Chondrocyte (in vitro differentiated cells): ENCODE results near the gene WNK2. TPM values are rescaled to one million over a fixed set of nuclear protein-coding genes. Genes with fewer than 3 reads are reported as not detected.

Source experiments
- DNase-seq: peaks from one replicate; pipeline ENCODE4 v3.0.0; 2021; ENCODE audit warnings: mixed read lengths, low spot score
- H3K27ac Mint-ChIP-seq: one replicate; pipeline ENCODE4 v1.8.0; 2021; ENCODE audit warnings: mild to moderate bottlenecking, moderate library complexity, mixed read lengths; ENCODE audit not compliant: unreplicated experiment
- H3K27me3 Mint-ChIP-seq: 2 replicates; pipeline ENCODE4 v1.8.0; 2021; ENCODE audit warnings: low read depth, mixed read lengths
- H3K36me3 Mint-ChIP-seq: 2 replicates; pipeline ENCODE4 v1.8.0; 2021; ENCODE audit warnings: low read depth, mixed read lengths
- H3K4me1 Mint-ChIP-seq: 2 replicates; pipeline ENCODE4 v1.8.0; 2021; ENCODE audit warnings: low read depth, mild to moderate bottlenecking, mixed read lengths
- H3K4me3 Mint-ChIP-seq: one replicate; pipeline ENCODE4 v1.8.0; 2021; ENCODE audit warnings: mild to moderate bottlenecking, moderate library complexity, mixed read lengths; ENCODE audit not compliant: unreplicated experiment
- H3K9me3 Mint-ChIP-seq: 2 replicates; pipeline ENCODE4 v1.8.0; 2021; ENCODE audit warnings: low read depth, mixed read lengths
- total RNA-seq: library from RNA; stranded (reverse); gene quantifications from 3 replicates; pipeline ENCODE4 v1.2.1, GENCODE V29; 2021
- TF ChIP-seq, protein P1 (sequence below): fragments of 200-600 bp; sonication (generic); IDR thresholded peaks from 2 replicates; pipeline ENCODE4 v1.5.0; 2021; ENCODE audit warnings: antibody characterized with exemption, mild to moderate bottlenecking, moderate library complexity

Gene WNK2
- total RNA-seq, 1 donor from 2014 or later: 2.3 TPM

DNA sequence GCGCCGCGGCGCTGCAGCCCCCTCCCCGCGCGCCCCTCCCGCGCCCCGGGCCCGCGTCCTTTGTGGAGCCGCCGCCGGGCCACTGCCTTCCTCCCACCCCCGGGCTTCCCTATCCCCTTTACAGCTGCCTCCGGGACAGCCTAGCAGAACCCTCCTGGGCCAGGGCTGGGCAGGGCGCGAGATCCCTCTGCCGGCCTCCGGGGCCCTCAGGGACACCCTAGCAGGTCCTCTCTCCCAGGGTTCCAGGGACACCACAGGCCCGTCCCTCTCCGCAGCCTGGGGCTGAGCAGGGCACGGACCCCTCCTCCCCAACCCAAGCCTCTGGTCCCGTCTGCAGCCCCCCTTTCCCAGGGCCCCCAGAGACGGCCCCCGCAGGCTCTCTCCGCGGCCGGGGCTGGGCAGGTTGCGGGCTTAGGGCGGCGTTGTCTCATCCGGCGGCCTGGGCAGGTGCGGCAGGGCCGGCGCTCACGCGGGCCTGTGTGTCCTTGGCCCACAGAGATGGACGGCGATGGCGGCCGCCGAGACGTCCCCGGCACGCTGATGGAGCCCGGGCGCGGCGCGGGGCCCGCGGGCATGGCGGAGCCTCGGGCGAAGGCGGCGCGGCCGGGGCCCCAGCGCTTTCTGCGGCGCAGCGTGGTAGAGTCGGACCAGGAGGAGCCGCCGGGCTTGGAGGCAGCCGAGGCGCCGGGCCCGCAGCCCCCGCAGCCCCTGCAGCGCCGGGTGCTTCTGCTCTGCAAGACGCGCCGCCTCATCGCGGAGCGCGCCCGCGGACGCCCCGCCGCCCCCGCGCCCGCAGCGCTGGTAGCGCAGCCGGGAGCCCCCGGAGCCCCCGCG, 710 bp downstream of the WNK2 start:
- Mint-ChIP-seq H3K27me3 (peaks cover 49% of the 10 kb centered on the region), H3K9me3 (no peaks in the 10 kb centered on the region), H3K27ac (no peak overlapping the region), H3K4me1 (peaks cover 2% of the 10 kb centered on the region), H3K4me3 (peak overlapping the region; percentile 64), H3K36me3 (no peaks in the 10 kb centered on the region)
- TF ChIP-seq, protein P1, sequence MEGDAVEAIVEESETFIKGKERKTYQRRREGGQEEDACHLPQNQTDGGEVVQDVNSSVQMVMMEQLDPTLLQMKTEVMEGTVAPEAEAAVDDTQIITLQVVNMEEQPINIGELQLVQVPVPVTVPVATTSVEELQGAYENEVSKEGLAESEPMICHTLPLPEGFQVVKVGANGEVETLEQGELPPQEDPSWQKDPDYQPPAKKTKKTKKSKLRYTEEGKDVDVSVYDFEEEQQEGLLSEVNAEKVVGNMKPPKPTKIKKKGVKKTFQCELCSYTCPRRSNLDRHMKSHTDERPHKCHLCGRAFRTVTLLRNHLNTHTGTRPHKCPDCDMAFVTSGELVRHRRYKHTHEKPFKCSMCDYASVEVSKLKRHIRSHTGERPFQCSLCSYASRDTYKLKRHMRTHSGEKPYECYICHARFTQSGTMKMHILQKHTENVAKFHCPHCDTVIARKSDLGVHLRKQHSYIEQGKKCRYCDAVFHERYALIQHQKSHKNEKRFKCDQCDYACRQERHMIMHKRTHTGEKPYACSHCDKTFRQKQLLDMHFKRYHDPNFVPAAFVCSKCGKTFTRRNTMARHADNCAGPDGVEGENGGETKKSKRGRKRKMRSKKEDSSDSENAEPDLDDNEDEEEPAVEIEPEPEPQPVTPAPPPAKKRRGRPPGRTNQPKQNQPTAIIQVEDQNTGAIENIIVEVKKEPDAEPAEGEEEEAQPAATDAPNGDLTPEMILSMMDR: no peak
- DNase-seq: no peak

GRCh38 chr9:93185266-93186214, 1.6 kb downstream of the WNK2 start:
- H3K27me3 Mint-ChIP-seq: peaks cover 41% of the 10 kb centered on the region

DNA sequence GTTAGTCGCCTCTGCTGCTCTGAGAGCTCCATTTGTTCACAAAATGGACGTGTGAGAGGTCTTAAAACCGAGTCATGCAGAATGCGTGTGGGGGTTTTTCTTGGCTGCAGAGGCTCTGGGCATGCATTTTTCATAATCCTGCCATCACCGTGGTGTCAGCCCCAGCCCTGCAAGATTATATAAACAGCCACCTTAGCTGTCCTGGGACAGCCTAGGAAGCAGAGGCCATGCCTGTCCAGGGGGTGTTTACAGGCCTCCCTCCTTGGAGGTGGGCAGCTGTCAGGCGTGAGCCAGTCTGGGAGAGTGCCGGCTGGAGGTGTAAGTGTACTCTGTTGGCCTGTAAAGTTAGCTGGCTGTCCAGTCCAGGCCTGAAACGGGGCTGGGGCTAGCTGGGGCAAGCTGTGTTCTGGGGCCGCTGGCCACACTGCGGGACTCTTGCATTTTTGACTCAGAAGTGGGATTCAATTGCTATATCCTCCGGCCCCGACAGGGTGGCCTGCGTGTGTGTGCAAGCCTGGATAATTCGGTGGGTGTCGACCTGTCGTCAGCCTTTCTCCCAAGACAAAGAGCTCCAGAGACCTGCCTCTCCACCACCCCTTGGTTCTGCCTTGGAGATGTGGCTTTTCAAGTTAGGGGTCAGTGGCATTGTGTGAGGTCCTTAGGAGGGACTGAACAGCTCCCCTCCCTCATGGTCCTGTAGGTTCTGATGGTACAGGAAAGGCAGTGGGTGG, 2.4 kb downstream of the WNK2 start:
- Mint-ChIP-seq H3K36me3 (no peaks in the 10 kb centered on the region), H3K9me3 (no peaks in the 10 kb centered on the region), H3K27me3 (peaks cover 33% of the 10 kb centered on the region), H3K4me1 (peaks cover 2% of the 10 kb centered on the region), H3K27ac (no peak overlapping the region), H3K4me3 (peak overlapping the region; percentile 28)
- TF ChIP-seq, protein P1: no peak
- no peak for DNase-seq

More at GRCh38 chr9:93185266-93186214, 1.6 kb downstream of the WNK2 start:
- no peaks in the 10 kb centered on the region for H3K36me3 Mint-ChIP-seq
- TF ChIP-seq, protein P1: no peak
- H3K4me1 Mint-ChIP-seq: peaks cover 2% of the 10 kb centered on the region
- H3K27ac Mint-ChIP-seq: no peak overlapping the region
- peak overlapping the region; percentile 28 for H3K4me3 Mint-ChIP-seq
- no peaks in the 10 kb centered on the region for H3K9me3 Mint-ChIP-seq
- DNase-seq: no peak

DNA sequence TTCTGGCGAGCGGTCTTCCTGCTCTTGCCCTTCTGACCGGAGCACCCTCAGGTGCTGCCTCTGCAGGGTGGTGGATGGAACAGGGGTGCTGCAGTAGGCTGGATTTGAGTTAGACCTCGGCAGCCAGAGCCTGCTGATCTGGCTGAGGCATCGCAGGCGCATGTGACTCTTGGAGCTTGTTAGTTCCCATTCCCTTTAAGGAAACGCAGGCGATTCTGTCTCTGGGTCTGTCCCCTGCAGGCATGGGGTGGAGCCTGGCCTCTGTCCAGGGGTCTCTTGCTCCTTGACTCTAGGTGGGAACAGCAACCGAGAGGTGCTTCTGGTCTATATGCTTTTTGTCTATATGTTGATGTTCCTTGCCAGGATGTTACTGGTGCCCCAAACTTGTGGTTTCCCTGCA, 3.1 kb downstream of the WNK2 start:
- Mint-ChIP-seq H3K36me3 (no peaks in the 10 kb centered on the region), H3K9me3 (no peaks in the 10 kb centered on the region), H3K27ac (no peak overlapping the region), H3K4me1 (peaks cover 2% of the 10 kb centered on the region), H3K4me3 (no peak overlapping the region), H3K27me3 (peaks cover 31% of the 10 kb centered on the region)
- no peak for DNase-seq
- TF ChIP-seq, protein P1: no peak
